DLD1 (cell line): ENCODE results near the gene TNS1.

Source experiments
- in situ Hi-C: cut with HindIII; loops from 2 replicates; pipeline ENCODE4 v1.10.0; 2017; ENCODE audit warnings: low sequenced_read_pairs

The TNS1 gene

DNA sequence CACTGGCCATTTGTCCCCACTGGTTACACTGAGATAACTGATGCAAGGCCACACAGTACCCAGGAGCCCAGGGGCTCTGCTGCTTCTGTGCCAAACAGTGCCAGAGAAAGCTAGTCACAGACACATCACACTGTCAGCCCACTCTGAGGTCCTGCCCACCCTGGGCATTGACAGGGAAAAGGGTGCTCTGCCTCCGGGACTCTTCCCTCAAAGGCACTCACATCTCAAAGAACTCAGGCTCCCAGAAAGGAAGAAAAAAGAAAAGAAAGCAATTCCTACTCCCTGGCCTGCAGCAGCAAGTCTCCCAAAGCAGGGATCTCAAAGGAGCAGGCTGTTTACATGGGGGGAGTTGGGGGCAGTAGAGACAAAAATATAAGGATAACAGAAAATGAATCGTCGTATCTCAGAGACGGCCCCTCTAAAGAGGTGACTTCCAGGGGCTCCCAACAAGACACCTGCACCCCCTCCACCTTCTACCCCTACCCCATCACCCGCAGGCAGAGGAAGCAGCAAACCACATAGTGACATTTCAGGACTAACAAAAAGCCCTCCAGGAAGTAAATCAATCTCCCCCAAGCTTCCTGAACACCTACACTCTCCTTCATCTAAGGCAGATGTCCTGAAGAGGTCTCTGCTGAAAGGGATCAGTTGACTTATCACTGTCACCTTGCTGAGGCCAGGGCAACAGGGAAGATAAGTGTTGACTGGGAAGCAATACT is 247.6 kb downstream of the TNS1 start:
- in situ Hi-C loops = no loop called here

- in situ Hi-C loops = no loop called here
These were observed 249.2 kb downstream of the TNS1 start for GRCh38 chr2:217753460-217754200.

- in situ Hi-C loops = no loop called here
These were observed 249.9 kb downstream of the TNS1 start for GRCh38 chr2:217752714-217753459.

DNA sequence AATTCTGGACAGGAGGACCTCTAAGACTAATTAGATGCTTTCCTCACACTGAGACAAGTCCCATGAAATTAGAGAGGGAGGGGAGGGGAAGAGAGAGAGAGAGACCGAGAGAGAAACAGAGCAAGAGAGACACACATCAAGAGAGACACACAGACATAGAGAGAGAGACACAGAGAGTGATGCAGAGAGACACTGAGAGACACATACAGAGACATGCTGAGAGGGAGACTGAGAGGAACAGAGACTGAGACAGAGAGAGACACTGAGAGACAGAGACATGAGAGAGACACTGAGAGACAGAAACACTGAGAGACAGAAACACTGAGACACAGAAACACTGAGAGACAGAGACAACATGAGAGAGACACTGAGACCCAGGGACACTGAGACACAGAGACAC is 250.8 kb downstream of the TNS1 start:
- in situ Hi-C loops = no loop called here

- in situ Hi-C loops = no loop called here
These were observed 251.6 kb downstream of the TNS1 start for GRCh38 chr2:217751192-217751591.
